ENCODE results near the gene EPB41.
"Not testable (repeated sequence)": the region's sequence is repeated elsewhere in the genome, so short reads cannot be mapped to it uniquely, and the experiment has no call there.

Gene EPB41

GRCh38 chr1:28927266-28927647, 12.9 kb downstream of the EPB41 start:
- DNase-seq, result no peak
- Mint-ChIP-seq H3K9me3 (no peaks in the 10 kb centered on the region), H3K36me3 (peaks cover 0 to 5% of the 10 kb centered on the region in 2 donors), H3K27me3 (no peaks in the 10 kb centered on the region), H3K4me3 (peak overlapping the region; percentile 27 to 75), H3K4me1 (peaks cover 22 to 35% of the 10 kb centered on the region in 2 donors), H3K27ac (peak overlapping the region; percentile 85)
- ATAC-seq (replicated peaks), result peak; percentile 47 to 50

GRCh38 chr1:28927648-28928313, 13.4 kb downstream of the EPB41 start:
- H3K27ac Mint-ChIP-seq, result peak overlapping the region; percentile 85
- DNase-seq (no peak), ATAC-seq (replicated peaks) (peak; percentile 54 to 66)
- H3K4me3 Mint-ChIP-seq, result peak overlapping the region; percentile 27 to 75
- peaks cover 25 to 40% of the 10 kb centered on the region in 2 donors for H3K4me1 Mint-ChIP-seq
- H3K27me3 Mint-ChIP-seq, result no peaks in the 10 kb centered on the region
- peaks cover 0 to 10% of the 10 kb centered on the region in 2 donors for H3K36me3 Mint-ChIP-seq
- H3K9me3 Mint-ChIP-seq, result no peaks in the 10 kb centered on the region

GRCh38 chr1:28928314-28928941, 14.1 kb downstream of the EPB41 start:
- H3K27ac Mint-ChIP-seq, result peak overlapping the region; percentile 81
- no peak for DNase-seq
- no peaks in the 10 kb centered on the region for H3K27me3 Mint-ChIP-seq
- peaks cover 0 to 10% of the 10 kb centered on the region in 2 donors for H3K36me3 Mint-ChIP-seq
- H3K4me1 Mint-ChIP-seq, result peaks cover 24 to 46% of the 10 kb centered on the region in 2 donors
- no peaks in the 10 kb centered on the region for H3K9me3 Mint-ChIP-seq
- ATAC-seq (replicated peaks), result peak; percentile 24 to 31
- H3K4me3 Mint-ChIP-seq, result peak overlapping the region; percentile 27 to 75

- H3K4me3 Mint-ChIP-seq, result no peak overlapping the region
- H3K36me3 Mint-ChIP-seq, result peaks cover 8 to 18% of the 10 kb centered on the region in 2 donors
- H3K27me3 Mint-ChIP-seq, result no peaks in the 10 kb centered on the region
- H3K4me1 Mint-ChIP-seq, result peaks cover 23 to 46% of the 10 kb centered on the region in 2 donors
- H3K9me3 Mint-ChIP-seq, result no peaks in the 10 kb centered on the region
- DNase-seq (no peak), ATAC-seq (replicated peaks) (no peak)
- H3K27ac Mint-ChIP-seq, result no peak overlapping the region
Measured at GRCh38 chr1:28933277-28933676, 18.9 kb downstream of the EPB41 start.

GRCh38 chr1:28933918-28934317, 19.5 kb downstream of the EPB41 start:
- Mint-ChIP-seq H3K4me3 (no peak overlapping the region), H3K36me3 (peaks cover 8 to 18% of the 10 kb centered on the region in 2 donors), H3K27me3 (no peaks in the 10 kb centered on the region), H3K4me1 (peaks cover 20 to 39% of the 10 kb centered on the region in 2 donors), H3K27ac (no peak overlapping the region), H3K9me3 (no peaks in the 10 kb centered on the region)
- ATAC-seq (replicated peaks) (no peak), DNase-seq (no peak)

GRCh38 chr1:28934676-28935075, 20.3 kb downstream of the EPB41 start:
- H3K4me1 Mint-ChIP-seq, result peaks cover 22 to 39% of the 10 kb centered on the region in 2 donors
- no peak overlapping the region for H3K4me3 Mint-ChIP-seq
- no peaks in the 10 kb centered on the region for H3K27me3 Mint-ChIP-seq
- no peak for DNase-seq
- H3K9me3 Mint-ChIP-seq, result no peaks in the 10 kb centered on the region
- peaks cover 8 to 21% of the 10 kb centered on the region in 2 donors for H3K36me3 Mint-ChIP-seq
- ATAC-seq (replicated peaks), result no peak
- peak overlapping the region; percentile 62 for H3K27ac Mint-ChIP-seq

- H3K4me1 Mint-ChIP-seq, result peaks cover 24 to 39% of the 10 kb centered on the region in 2 donors
- H3K4me3 Mint-ChIP-seq, result no peak overlapping the region
Measured at GRCh38 chr1:28935293-28935692, 20.9 kb downstream of the EPB41 start.

GRCh38 chr1:28936094-28936493, 21.7 kb downstream of the EPB41 start:
- DNase-seq (no peak), ATAC-seq (replicated peaks) (no peak)
- Mint-ChIP-seq H3K9me3 (no peaks in the 10 kb centered on the region), H3K4me3 (no peak overlapping the region), H3K4me1 (peaks cover 26 to 45% of the 10 kb centered on the region in 2 donors), H3K27ac (no peak overlapping the region), H3K27me3 (no peaks in the 10 kb centered on the region), H3K36me3 (peaks cover 10 to 21% of the 10 kb centered on the region in 2 donors)

More at GRCh38 chr1:28935293-28935692, 20.9 kb downstream of the EPB41 start:
- no peak overlapping the region for H3K27ac Mint-ChIP-seq
- ATAC-seq (replicated peaks) (no peak), DNase-seq (no peak)
- no peaks in the 10 kb centered on the region for H3K27me3 Mint-ChIP-seq
- H3K9me3 Mint-ChIP-seq, result no peaks in the 10 kb centered on the region
- peaks cover 8 to 21% of the 10 kb centered on the region in 2 donors for H3K36me3 Mint-ChIP-seq

GRCh38 chr1:28936528-28936927, 22.2 kb downstream of the EPB41 start:
- no peak overlapping the region for H3K27ac Mint-ChIP-seq
- H3K4me1 Mint-ChIP-seq, result peaks cover 27 to 48% of the 10 kb centered on the region in 2 donors
- ATAC-seq (replicated peaks) (no peak), DNase-seq (no peak)
- peaks cover 11 to 21% of the 10 kb centered on the region in 2 donors for H3K36me3 Mint-ChIP-seq
- H3K27me3 Mint-ChIP-seq, result no peaks in the 10 kb centered on the region
- H3K9me3 Mint-ChIP-seq, result no peaks in the 10 kb centered on the region
- H3K4me3 Mint-ChIP-seq, result no peak overlapping the region

GRCh38 chr1:28943581-28943980, 29.2 kb downstream of the EPB41 start:
- H3K36me3 Mint-ChIP-seq, result peaks cover 3 to 12% of the 10 kb centered on the region in 2 donors
- not testable (repeated sequence) for H3K4me3 Mint-ChIP-seq; DNase-seq; ATAC-seq (replicated peaks); H3K27ac Mint-ChIP-seq; H3K9me3 Mint-ChIP-seq; H3K27me3 Mint-ChIP-seq
- H3K4me1 Mint-ChIP-seq, result peaks cover 22 to 40% of the 10 kb centered on the region in 2 donors

GRCh38 chr1:28950006-28950405, 35.6 kb downstream of the EPB41 start:
- no peak for DNase-seq
- Mint-ChIP-seq H3K27ac (peak overlapping the region; percentile 16), H3K4me1 (peaks cover 10 to 30% of the 10 kb centered on the region in 2 donors), H3K27me3 (no peaks in the 10 kb centered on the region), H3K4me3 (no peak overlapping the region), H3K9me3 (no peaks in the 10 kb centered on the region), H3K36me3 (peaks cover 0 to 12% of the 10 kb centered on the region in 2 donors)
- no peak for ATAC-seq (replicated peaks)

- peaks cover 11 to 33% of the 10 kb centered on the region in 2 donors for H3K4me1 Mint-ChIP-seq
- ATAC-seq (replicated peaks) (no peak), DNase-seq (no peak)
- H3K27me3 Mint-ChIP-seq, result no peaks in the 10 kb centered on the region
- H3K27ac Mint-ChIP-seq, result no peak overlapping the region
- H3K9me3 Mint-ChIP-seq, result no peaks in the 10 kb centered on the region
- H3K4me3 Mint-ChIP-seq, result no peak overlapping the region
- peaks cover 3 to 14% of the 10 kb centered on the region in 2 donors for H3K36me3 Mint-ChIP-seq
Measured at GRCh38 chr1:28950449-28950848, 36.1 kb downstream of the EPB41 start.

GRCh38 chr1:28954126-28954726, 39.9 kb downstream of the EPB41 start:
- ATAC-seq (replicated peaks), result no peak
- H3K27me3 Mint-ChIP-seq, result no peaks in the 10 kb centered on the region
- no peak overlapping the region for H3K4me3 Mint-ChIP-seq
- no peak for DNase-seq
- peaks cover 5 to 14% of the 10 kb centered on the region in 2 donors for H3K36me3 Mint-ChIP-seq
- H3K9me3 Mint-ChIP-seq, result no peaks in the 10 kb centered on the region
- H3K4me1 Mint-ChIP-seq, result peaks cover 18 to 51% of the 10 kb centered on the region in 2 donors
- no peak overlapping the region for H3K27ac Mint-ChIP-seq

GRCh38 chr1:28956038-28956464, 41.7 kb downstream of the EPB41 start:
- no peak for ATAC-seq (replicated peaks)
- H3K27me3 Mint-ChIP-seq, result no peaks in the 10 kb centered on the region

More at GRCh38 chr1:28956038-28956464, 41.7 kb downstream of the EPB41 start:
- Mint-ChIP-seq H3K36me3 (peaks cover 5 to 10% of the 10 kb centered on the region in 2 donors), H3K9me3 (no peaks in the 10 kb centered on the region), H3K4me1 (peaks cover 14 to 45% of the 10 kb centered on the region in 2 donors), H3K4me3 (no peak overlapping the region), H3K27ac (no peak overlapping the region)
- DNase-seq, result no peak

Data from stimulated activated naive B cell treated with anti-CD40 and anti-IgM and Interleukin-4, amounts not matched to agents 10 μg/mL and 1 μg/mL and 100 μg/mL, for 72 hours (primary cell).